NCI-H2196 treated with DMSO at 0.1 percent for 48 hours (cell line): ENCODE data around the gene RHCE.
"Not testable (repeated sequence)": the region's sequence is repeated elsewhere in the genome, so short reads cannot be mapped to it uniquely, and the experiment has no call there.

ENCODE experiments used
- DNase-seq: peaks from one replicate; lab custom pipeline; 2025; ENCODE audit not compliant: unreplicated experiment; lab: John Stamatoyannopoulos, UW

RHCE gene

DNA sequence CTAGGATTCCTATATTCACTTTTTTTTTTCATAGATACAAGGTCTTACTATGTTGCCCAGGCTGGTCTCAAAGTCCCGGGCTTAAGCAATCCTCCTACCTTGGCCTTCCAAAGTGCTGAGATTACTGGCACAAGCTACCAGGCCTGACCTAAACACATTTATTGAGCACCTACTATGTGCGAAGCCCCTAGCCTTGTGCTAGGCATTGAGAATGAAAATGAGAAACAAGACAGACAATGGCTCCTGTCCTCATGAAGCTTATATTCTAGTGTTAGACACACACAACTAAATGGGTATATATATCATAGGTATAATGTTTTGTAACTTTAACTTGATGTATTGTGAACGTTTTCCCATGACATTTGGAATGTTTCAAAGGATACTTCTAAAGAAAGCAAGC, 71.0 kb downstream of the RHCE start:
- no peak for DNase-seq

DNA sequence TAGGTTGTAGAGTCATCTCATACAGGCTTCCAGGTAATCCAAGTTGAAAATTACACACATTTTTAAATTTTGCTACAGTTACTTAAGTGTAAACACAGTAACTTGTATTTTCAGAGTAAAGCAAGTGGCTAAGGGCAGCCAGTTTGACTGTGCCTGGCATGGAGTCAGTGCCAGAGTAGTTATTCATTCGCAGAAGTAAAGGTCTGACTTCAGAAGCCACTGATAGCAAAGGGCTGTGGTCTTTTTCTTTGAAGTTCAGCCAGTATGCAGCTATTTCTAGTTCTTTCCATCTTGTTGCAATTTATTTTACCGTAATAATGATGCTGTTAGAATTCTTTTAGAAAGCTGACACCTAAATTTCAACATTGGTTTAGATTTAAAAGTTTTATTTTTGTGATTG, 73.1 kb downstream of the RHCE start:
- no peak for DNase-seq

DNA sequence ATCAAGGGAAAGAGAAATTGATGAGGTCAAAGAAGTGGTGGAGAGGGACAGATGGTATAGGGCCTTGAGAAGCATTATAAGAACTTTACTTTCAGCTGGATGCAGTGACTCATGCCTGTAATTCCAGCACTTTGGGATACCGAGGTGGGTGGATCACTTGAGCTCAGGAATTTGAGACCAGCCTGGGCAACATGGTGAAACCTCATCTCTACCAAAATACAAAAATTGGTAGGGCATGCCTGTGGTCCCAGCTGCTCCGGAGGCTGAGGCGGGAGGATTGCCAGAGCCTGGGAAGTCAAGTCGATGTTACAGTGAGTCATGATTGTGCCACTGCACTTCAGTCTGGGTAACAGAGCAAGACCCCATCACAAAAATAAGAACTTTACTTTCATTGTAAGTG, 76.8 kb downstream of the RHCE start:
- DNase-seq, result no peak

DNA sequence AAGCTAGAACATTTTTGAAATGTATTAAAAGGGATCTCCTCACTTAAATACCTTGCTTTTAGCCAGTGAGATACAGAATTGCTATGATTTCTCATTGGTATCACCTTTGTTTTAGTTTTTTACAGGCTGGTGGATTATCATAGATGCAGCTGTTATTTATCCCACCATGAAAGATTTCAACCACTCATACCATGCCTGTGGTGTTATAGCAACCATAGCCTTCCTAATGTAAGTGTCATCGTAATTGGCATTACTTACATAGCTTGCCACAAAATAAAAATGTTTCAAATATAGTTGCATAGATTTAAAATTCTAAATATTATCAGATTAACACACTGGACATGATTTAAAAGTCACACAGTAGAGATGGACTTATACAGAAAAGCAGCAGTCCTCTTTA, 77.8 kb downstream of the RHCE start:
- no peak for DNase-seq

DNA sequence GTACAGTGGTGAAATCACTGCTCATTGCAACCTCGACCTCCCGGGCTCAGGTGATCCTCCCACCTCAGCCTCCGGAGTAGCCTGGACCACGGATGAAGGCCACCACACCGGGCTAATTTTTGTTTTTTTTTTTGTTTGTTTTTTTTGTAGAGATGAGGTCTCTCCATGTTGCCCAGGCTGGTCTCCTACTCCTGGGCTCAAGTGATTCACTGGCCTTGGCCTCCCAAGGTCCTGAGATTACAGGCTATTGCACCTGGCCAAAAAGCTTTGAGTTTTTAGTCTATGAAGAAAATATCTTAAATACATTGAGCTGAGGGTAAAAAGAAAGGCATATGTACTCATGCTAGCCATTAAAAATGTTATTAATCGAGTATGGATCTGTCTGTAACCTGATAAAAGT, 78.9 kb downstream of the RHCE start:
- DNase-seq, result no peak

DNA sequence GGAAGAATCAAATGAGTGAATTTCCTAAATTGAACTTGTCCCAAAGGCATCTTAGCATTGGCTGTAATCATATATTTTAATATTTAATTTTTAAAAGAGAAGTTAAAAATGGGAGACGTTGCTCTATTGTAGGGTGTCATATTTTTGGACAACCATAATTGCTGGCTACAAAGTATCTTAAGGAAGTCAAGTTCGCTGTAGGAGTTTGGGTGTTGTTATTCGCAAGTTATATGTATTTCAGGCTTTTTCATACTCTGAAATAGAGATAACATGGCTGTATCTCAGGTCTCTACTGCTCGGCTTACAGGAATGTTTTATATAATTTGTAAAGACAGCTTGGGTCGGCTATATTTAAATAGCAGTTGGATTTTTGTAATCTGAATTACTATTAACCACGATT, 81.6 kb downstream of the RHCE start:
- no peak for DNase-seq

DNA sequence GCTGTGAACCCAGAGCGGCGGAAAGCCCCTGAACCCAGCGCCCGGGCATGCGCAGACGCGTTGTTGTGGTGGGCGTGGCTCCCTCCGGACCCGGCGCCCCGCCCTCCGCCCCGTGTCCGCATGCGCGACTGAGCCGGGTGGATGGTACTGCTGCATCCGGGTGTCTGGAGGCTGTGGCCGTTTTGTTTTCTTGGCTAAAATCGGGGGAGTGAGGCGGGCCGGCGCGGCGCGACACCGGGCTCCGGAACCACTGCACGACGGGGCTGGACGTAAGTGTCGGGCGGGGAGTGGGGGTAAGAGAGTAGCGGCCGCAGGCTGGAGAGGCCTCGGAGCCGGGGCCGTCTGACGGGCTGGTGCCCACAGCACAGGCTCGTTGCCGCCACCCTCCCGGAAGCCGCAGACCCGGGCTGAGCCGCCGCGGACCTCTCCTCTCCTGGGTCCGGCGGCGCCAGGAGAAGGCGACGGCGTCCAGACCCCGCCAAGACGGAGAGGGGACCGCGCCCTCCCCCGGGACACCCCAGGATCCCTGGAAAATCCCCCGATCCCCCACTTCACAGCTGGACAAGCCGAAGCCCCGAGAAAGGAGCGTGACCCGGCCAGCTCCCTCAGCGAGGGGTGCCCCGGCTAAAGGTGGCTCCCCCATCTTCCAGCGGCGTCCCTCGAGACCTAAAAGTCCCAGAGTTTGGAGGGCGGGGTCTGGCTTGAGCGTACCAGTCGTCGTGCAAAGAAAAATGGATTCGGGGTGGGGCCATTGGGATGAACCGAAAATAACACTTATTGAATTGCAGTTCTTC, 82.2 kb downstream of the RHCE start, which contains the start of gene TMEM50A:
Gene TMEM50A, plus strand, starts transcription at position 147 of the 794 bp plus-strand sequence. CDS start 2,153 bp downstream, outside the sequence.
- peak; percentile 59 for DNase-seq

DNA sequence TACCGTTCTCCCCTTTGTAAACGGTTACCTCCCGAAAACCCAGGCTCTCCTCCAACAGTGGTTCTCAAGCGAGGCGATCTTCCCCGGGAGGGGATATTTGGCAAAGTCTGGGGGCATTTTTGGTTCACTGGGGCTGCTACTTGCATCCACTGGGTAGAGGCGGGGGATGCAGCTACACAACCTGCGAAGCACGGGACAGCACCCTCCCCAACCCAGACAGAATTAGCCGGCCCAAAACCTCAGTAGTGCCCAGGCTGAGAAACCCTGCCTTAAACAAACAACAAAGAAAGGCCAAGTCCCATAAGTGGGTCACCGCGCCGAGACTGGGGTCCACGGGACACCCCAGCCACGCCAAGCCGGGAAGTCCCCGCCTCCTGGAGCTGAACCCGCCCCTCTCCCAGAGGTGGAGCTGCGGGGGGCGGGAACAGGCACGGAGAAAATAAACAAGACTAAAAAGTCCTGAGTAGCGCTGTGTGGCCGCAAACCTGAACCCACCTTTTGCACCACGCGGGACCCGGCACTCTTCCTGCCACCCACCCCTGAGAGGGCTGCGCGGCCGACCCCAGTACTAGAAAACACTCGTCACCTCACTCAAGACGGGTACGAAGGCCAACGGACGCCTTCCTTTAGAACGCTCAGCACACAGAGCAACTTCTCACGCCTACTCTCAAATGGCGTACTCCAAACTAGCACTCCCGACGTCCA, 83.0 kb downstream of the RHCE start:
- not testable (repeated sequence) for DNase-seq

DNA sequence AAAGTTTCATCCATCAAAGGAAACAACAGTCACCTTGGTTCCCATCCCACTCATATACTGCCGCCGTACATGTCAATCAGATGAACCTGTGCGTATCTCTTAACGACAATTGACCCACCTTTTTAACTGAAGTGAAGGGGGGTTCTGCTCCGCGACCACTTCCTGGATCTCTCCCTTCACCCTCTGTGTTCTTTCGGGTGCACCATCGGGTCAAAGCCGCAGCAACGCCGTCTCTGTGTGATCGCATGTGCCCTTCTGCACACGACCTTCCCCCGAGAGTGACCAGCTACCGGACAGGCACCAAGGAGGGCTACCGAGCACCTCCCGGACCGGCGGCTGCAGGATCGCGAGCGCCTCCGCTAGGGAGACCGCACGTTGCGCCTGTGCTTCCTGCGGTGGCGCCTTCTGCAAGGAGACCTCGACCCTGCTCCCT, 83.7 kb downstream of the RHCE start:
- not testable (repeated sequence) for DNase-seq

DNA sequence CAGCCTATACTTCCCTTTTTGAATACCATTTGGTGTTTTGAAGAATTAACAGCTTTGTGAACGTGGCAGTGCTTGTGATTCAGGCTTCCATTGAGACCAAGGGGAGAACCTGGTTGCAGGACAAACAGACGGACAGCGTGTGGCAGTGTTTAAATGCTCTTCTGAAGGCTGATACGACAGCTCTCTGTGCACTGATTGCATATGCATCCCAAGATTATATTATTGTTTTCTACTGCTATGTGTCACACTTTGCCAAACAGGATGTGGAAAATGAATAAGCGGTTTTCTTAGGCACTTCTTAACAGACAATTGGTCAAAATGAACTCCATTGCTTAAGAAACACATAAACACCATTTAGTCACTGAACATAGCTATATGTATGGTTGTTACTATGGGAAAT, 90.7 kb downstream of the RHCE start:
- not testable (repeated sequence) for DNase-seq

DNA sequence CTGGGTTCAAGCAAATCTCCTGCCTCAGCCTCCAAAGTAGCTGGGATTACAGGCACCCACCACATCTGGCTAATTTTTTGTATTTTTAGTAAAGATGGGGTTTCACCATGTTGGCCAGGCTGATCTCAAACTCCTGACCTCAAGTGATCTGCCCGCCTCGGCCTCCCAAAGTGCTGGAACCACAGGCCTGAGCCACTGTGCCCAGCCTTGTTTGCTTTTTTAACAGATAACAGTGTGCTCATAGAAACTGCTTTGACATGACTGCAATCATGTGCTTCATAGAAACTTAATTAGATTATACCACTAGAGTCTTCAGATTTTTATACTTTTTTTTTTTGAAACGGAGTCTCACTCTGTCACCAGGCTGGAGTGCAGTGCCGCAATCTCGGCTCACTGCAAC, 91.3 kb downstream of the RHCE start:
- not testable (repeated sequence) for DNase-seq

DNA sequence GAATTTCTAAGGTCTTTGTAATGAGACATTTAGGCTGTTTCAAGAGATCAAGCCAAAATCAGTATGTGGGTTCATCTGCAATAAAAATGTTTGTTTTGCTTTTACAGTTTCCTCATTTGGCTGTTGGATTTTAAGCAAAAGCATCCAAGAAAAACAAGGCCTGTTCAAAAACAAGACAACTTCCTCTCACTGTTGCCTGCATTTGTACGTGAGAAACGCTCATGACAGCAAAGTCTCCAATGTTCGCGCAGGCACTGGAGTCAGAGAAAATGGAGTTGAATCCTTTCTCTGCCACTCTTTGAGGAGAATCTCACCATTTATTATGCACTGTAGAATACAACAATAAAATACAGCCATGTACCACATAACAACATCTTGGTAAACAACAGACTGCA, 91.8 kb downstream of the RHCE start:
- DNase-seq, result not testable (repeated sequence)

DNA sequence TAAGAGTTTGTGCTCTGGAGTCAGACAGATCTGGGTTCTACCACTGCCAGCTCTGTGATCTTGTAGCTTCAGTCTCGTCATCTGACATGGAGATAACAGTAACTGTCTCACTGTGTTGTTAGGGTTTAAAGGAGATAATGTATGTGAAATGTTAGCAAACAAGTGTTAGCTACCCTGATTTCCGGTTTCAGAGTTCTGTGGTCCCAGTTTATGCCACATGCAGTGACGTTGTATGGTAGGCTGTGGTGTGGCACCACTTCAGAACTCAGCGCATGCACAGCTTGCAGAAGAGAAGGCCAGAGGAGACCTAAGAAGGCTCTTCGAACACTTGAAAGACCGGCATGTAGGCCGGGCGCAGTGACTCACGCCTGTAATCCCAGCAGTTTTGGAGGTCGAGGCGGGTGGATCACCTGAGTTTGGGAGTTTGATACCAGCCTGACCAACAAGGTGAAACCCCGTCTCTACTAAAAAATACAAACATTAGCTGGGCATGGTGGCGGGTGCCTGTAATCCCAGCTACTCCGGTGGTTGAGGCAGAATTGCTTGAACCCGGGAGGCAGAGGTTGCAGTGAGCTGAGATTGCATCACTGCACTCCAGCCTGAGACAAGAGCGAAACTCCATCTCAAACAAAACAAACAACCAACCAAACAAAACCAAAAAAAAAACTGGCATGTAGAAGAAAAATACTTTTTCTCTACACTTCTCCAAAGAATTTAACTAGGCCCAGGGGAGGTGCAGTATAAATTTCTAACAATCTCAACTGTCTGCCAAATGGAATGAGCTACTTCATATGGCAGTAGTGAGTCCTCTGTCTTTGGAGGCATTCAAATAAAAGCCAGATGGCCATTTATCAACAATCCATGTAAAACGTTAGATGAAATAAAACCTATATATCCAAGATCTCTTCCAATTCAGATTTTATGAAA, 92.5 kb downstream of the RHCE start:
- not testable (repeated sequence) for DNase-seq

DNA sequence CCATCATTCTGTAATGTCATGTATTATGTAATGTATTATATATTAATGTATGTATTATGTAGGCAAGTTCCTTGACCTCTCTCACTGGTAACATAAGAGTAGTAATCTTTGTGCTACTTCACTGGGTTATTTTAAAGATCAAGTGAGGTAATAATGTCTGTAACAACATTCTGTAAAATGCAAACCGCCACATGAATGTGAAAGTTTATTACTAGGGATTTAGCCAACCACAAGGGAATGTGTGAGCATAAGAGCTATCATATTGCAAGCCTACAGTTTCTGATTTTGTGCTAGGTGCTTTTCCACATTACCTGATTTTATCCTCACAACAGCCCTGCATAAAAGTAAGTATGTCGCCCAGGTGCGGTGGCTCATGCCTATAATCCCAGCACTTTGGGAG, 96.2 kb downstream of the RHCE start:
- DNase-seq, result not testable (repeated sequence)

DNA sequence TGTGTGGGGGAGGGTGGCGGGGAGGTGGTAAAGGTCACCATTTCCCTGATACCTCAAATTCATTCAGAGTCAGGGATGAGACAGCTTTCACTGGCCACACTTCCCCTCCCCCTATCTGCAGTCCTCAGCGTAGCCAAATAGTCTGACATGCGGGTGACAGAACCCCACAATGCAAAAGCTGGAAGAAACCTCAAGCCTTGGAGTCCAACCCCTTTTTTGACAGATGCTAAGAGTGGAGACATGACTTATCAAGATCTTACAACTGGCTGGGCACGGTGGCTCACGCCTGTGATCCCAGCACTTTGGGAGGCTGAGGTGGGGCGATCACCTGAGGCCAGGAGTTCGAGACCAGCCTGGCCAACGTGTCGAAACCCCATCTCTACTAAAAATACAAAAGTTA, 98.5 kb downstream of the RHCE start:
- not testable (repeated sequence) for DNase-seq

DNA sequence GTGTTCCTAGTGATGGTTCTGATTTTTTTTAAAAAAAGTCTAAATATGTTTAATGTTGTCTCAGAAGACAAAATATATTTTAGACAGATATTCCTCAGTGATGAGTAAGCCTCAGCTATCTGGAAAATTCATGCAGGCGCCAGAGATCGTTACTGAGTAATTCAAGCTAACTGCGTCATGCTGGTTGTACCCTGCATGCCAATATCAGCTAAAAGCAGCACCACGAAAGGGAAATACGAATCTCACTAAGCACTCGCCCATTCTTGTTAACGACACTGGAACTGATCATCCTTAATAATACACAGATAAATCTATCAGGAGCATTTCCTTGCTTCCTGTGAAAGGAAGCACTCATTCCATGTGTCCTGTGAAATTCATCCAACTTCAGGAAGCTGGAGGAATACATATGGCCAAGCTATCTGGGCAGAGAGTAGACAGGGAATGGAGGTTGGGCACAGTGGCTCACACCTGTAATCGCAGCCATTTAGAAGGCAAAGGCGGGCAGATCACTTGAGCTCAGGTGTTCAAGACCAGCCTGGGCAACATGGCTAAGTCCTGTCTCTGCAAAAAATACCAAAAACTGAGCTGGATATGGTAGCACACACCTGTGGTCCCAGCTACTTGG, 100.2 kb downstream of the RHCE start:
- DNase-seq, result not testable (repeated sequence)

DNA sequence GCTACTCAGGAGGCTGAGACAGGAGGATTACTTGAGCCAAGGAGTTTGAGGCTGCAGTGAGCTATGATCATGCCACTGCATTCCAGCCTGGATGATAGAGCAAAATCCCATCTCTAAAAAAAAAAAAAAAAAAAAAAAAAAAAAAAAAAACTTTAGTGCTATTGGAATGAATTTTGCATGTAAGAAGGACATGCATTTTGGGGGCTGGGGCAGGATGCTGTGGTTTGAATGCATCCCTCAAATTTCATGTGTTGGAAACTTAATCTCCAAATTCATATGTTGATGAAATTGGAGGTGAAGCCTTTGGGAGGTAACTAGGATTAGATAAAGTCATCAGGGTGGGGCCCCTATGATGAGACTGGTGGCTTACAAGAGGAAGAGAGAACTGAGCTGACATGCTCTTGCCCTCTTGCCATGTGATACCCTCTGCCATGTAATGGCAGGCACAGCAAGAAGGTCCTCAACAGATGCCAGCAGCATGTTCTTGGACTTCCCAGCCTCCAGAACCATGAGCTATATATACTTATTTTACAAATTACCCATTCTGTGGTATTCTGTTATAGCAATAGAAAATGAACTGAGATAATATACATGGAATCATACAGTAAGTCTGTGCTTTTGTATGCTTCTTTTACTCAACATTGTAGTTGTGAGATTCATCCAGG, 107.7 kb downstream of the RHCE start:
- DNase-seq, result not testable (repeated sequence)
